ENCODE data around the gene B3GAT2. TPM values are rescaled to one million over a fixed set of nuclear protein-coding genes. Genes with fewer than 3 reads are reported as not detected.

B3GAT2 gene
- total RNA-seq, 1 experiment from 2014 or later = not detected

DNA sequence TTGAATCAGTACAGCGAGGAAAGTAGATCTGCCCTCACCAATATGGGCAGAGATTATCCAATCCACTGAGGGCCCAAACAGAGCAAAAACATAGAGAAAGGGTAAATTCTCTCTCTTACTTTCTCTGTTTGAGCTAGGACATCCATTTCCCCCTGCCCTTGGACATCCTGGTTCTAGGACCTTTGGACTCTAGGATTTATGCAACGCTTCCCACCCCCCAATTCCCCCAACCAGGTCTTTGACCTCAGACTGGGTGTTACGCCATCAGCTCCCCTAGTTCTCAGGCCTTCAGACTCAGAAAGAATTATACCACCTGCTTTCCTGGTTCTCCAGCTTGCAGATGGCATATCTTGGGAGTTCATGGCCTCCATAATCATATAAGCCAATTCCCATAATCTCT, 10.2 kb upstream of the B3GAT2 start:
- H3K36me3 ChIP-seq (ENCODE audit: control insufficient read depth in 1 of 2, insufficient read depth in 2 of 2, low read length in 2 of 2) = no peaks in the 10 kb centered on the region
- no peak for ATAC-seq
- ChIA-PET RAD21 (ENCODE audit: low non-redundant PET in 1 of 2, low total read pairs in 2 of 2, uncharacterized antibody in 2 of 2, unreplicated experiment in 2 of 2) (no interaction called here), POLR2A (no interaction called here), CTCF (interaction anchor here (1.2 kb wide), 1 partner anchor 11 kb away, joined by 3 read pairs; no protein-coding TSS in a partner anchor)
- H3K27ac ChIP-seq (ENCODE audit: low read depth, low read length) = no peak overlapping the region
- no peaks in the 10 kb centered on the region; the same call in 1 of the 2 replicates for H3K9me2 ChIP-seq (ENCODE audit: insufficient read depth)
- H2AFZ ChIP-seq (ENCODE audit: low read depth, low read length, poor library complexity, severe bottlenecking) = no peak overlapping the region
- no peak overlapping the region for H3K4me2 ChIP-seq (ENCODE audit: low read length)
- H3K4me3 ChIP-seq (replicated peaks in 1 of 2; ENCODE audit: low read depth in 1 of 2, low read length in 2 of 2) = no peak overlapping the region
- TF ChIP-seq ZNF274 (IDR thresholded peaks at IDR 0.05; ENCODE audit: low read depth, low read length) = no peak
- no peak for TF ChIP-seq ZFX (IDR thresholded peaks at IDR 0.05)
- no peak for TF ChIP-seq POLR2A (IDR thresholded peaks at IDR 0.05; ENCODE audit: borderline replicate concordance, extremely low read depth, insufficient read depth, insufficient read length)
- no peak for TF ChIP-seq EZH2 (IDR thresholded peaks at IDR 0.05)
- no peak for TF ChIP-seq CBX3 (IDR thresholded peaks at IDR 0.05; ENCODE audit: low read depth)
- TF ChIP-seq JUND (IDR thresholded peaks at IDR 0.05) = no peak
- TF ChIP-seq SP1 (IDR thresholded peaks at IDR 0.05; ENCODE audit: low read depth) = no peak
- TF ChIP-seq CTCF (IDR thresholded peaks at IDR 0.05 in 2 of 3, conservative IDR thresholded peaks at IDR 0.05 in 1 of 3; ENCODE audit: borderline replicate concordance in 1 of 3, insufficient read depth in 1 of 3, low read depth in 2 of 3, low read length in 2 of 3) = no peak
- no peak for TF ChIP-seq RAD21 (IDR thresholded peaks at IDR 0.05; ENCODE audit: low read depth)
- TF ChIP-seq ATF3 (IDR thresholded peaks at IDR 0.05) = no peak
- TF ChIP-seq EGR1 (IDR thresholded peaks at IDR 0.05; ENCODE audit: low read depth) = no peak
- no peak for TF ChIP-seq SRF (IDR thresholded peaks at IDR 0.05; ENCODE audit: low read depth)
- TF ChIP-seq, protein P1, sequence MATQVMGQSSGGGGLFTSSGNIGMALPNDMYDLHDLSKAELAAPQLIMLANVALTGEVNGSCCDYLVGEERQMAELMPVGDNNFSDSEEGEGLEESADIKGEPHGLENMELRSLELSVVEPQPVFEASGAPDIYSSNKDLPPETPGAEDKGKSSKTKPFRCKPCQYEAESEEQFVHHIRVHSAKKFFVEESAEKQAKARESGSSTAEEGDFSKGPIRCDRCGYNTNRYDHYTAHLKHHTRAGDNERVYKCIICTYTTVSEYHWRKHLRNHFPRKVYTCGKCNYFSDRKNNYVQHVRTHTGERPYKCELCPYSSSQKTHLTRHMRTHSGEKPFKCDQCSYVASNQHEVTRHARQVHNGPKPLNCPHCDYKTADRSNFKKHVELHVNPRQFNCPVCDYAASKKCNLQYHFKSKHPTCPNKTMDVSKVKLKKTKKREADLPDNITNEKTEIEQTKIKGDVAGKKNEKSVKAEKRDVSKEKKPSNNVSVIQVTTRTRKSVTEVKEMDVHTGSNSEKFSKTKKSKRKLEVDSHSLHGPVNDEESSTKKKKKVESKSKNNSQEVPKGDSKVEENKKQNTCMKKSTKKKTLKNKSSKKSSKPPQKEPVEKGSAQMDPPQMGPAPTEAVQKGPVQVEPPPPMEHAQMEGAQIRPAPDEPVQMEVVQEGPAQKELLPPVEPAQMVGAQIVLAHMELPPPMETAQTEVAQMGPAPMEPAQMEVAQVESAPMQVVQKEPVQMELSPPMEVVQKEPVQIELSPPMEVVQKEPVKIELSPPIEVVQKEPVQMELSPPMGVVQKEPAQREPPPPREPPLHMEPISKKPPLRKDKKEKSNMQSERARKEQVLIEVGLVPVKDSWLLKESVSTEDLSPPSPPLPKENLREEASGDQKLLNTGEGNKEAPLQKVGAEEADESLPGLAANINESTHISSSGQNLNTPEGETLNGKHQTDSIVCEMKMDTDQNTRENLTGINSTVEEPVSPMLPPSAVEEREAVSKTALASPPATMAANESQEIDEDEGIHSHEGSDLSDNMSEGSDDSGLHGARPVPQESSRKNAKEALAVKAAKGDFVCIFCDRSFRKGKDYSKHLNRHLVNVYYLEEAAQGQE (IDR thresholded peaks at IDR 0.05; ENCODE audit: low read depth) = no peak
- no peak for TF ChIP-seq ZBTB33 (IDR thresholded peaks at IDR 0.05; ENCODE audit: extremely low read depth, insufficient replicate concordance, low read length)
- no peaks in the 10 kb centered on the region for H3K9me3 ChIP-seq (ENCODE audit: control insufficient read depth in 1 of 2, insufficient read depth in 1 of 2, low read depth in 1 of 2, low read length in 2 of 2)
- H3K9ac ChIP-seq (ENCODE audit: low read length) = no peak overlapping the region
- no peak for DNase-seq (ENCODE audit: low read depth, low spot score)
- H3K4me1 ChIP-seq (ENCODE audit: control insufficient read depth in 1 of 2, insufficient read depth in 2 of 2, low read length in 2 of 2) = no peaks in the 10 kb centered on the region
- no TSS peak for BruUV-seq (replicated peaks)
- no peaks in the 10 kb centered on the region for H3K79me2 ChIP-seq (ENCODE audit: insufficient read depth, low read length)
- H4K20me1 ChIP-seq (ENCODE audit: insufficient read depth) = no peaks in the 10 kb centered on the region
- H3K27me3 ChIP-seq (ENCODE audit: insufficient read depth, low read length) = no peaks in the 10 kb centered on the region
- intact Hi-C loops (cut with micrococcal nuclease) = no loop called here
